OCI-LY1 (cell line): ENCODE results near the gene AKT3.

Experiments used
- H2AFZ ChIP-seq: fragments of 200-600 bp; sonication (generic), shearing (Covaris generic); 2 replicates; pipeline ENCODE4 v1.6.0; 2014; ENCODE audit warnings: antibody characterized with exemption, mild to moderate bottlenecking, low read length
- H3F3A ChIP-seq: fragments of 200-600 bp; sonication (generic), shearing (Covaris generic); 2 replicates; pipeline ENCODE4 v1.6.0; 2014; ENCODE audit warnings: mild to moderate bottlenecking, antibody characterized with exemption, low read length, moderate library complexity; ENCODE audit not compliant: insufficient read depth
- H3K27ac ChIP-seq: fragments of 200-600 bp; sonication (generic); 2 replicates; pipeline ENCODE4 v1.5.1; 2014; ENCODE audit warnings: low read length, mixed run types, mild to moderate bottlenecking, low read depth; ENCODE audit not compliant: poor library complexity, severe bottlenecking
- H3K27me3 ChIP-seq: fragments of 200-600 bp; sonication (generic); 2 replicates; pipeline ENCODE4 v1.6.0; 2014; ENCODE audit warnings: antibody characterized with exemption, mild to moderate bottlenecking, low read length, moderate library complexity; ENCODE audit not compliant: insufficient read depth
- H3K36me3 ChIP-seq: fragments of 200-600 bp; sonication (generic); 2 replicates; pipeline ENCODE4 v1.6.1; 2014; ENCODE audit warnings: mild to moderate bottlenecking, antibody characterized with exemption, low read length, moderate library complexity, mixed read lengths; ENCODE audit not compliant: insufficient read depth
- H3K4me1 ChIP-seq: fragments of 200-600 bp; sonication (generic); 2 replicates; pipeline ENCODE4 v1.5.1; 2014; ENCODE audit warnings: mild to moderate bottlenecking, low read length, moderate library complexity; ENCODE audit not compliant: insufficient read depth, severe bottlenecking
- H3K4me2 ChIP-seq: fragments of 200-600 bp; sonication (generic), shearing (Covaris generic); 2 replicates; pipeline ENCODE4 v1.6.1; 2014; ENCODE audit warnings: low read length
- H3K4me3 ChIP-seq: fragments of 200-600 bp; sonication (generic); 2 replicates; pipeline ENCODE4 v1.5.1; 2014; ENCODE audit warnings: low read length, low read depth, mild to moderate bottlenecking, mixed read lengths; ENCODE audit not compliant: poor library complexity, severe bottlenecking
- H3K79me2 ChIP-seq: fragments of 200-600 bp; shearing (Covaris generic); 2 replicates; pipeline ENCODE4 v1.6.1; 2016; ENCODE audit warnings: mixed run types, low read length, mixed read lengths; ENCODE audit not compliant: insufficient read depth
- H3K9ac ChIP-seq: fragments of 200-600 bp; sonication (generic), shearing (Covaris generic); 2 replicates; pipeline ENCODE4 v1.6.1; 2014; ENCODE audit warnings: mild to moderate bottlenecking, low read length, mixed read lengths
- H3K9me2 ChIP-seq: fragments of 200-600 bp; sonication (generic), shearing (Covaris generic); 2 replicates; pipeline ENCODE4 v1.6.1; 2014; ENCODE audit warnings: low read depth, mild to moderate bottlenecking, low read length, mixed read lengths
- H3K9me3 ChIP-seq: fragments of 200-600 bp; shearing (Covaris generic); 2 replicates; pipeline ENCODE4 v1.6.1; 2014; ENCODE audit warnings: low read length, mixed read lengths
- H4K20me1 ChIP-seq: fragments of 200-600 bp; sonication (generic), shearing (Covaris generic); 2 replicates; pipeline ENCODE4 v1.6.0; 2016; ENCODE audit warnings: mild to moderate bottlenecking, low read length; ENCODE audit not compliant: insufficient read depth
- CTCF ChIP-seq: fragments of 200-600 bp; sonication (generic), shearing (Covaris generic); IDR thresholded peaks from 2 replicates; pipeline ENCODE4 v1.5.1; 2017; ENCODE audit warnings: mild to moderate bottlenecking, antibody characterized with exemption, low read length, moderate library complexity, mixed read lengths
- EZH2 ChIP-seq: fragments of 200-600 bp; sonication (generic), shearing (Covaris generic); IDR thresholded peaks from 2 replicates; pipeline ENCODE4 v1.8.0; 2017; ENCODE audit warnings: borderline replicate concordance, mixed run types, mild to moderate bottlenecking, antibody characterized with exemption, low read length, moderate library complexity, mixed read lengths

Gene AKT3

GRCh38 chr1:243628476-243628907 lies 221.6 kb downstream of the AKT3 start:
- no peak overlapping the region for H3K4me2 ChIP-seq
- no peak overlapping the region for H3K9ac ChIP-seq
- no peaks in the 10 kb centered on the region for H3K9me2 ChIP-seq
- H3K36me3 ChIP-seq, result no peaks in the 10 kb centered on the region
- H3F3A ChIP-seq, result no peaks in the 10 kb centered on the region
- no peak overlapping the region for H2AFZ ChIP-seq
- H3K4me3 ChIP-seq, result no peak overlapping the region
- no peaks in the 10 kb centered on the region for H3K4me1 ChIP-seq
- TF ChIP-seq EZH2, result no peak
- TF ChIP-seq CTCF, result no peak
- no peaks in the 10 kb centered on the region for H4K20me1 ChIP-seq
- H3K79me2 ChIP-seq, result no peaks in the 10 kb centered on the region
- H3K9me3 ChIP-seq, result no peaks in the 10 kb centered on the region
- H3K27ac ChIP-seq, result no peak overlapping the region
- H3K27me3 ChIP-seq, result no peaks in the 10 kb centered on the region

DNA sequence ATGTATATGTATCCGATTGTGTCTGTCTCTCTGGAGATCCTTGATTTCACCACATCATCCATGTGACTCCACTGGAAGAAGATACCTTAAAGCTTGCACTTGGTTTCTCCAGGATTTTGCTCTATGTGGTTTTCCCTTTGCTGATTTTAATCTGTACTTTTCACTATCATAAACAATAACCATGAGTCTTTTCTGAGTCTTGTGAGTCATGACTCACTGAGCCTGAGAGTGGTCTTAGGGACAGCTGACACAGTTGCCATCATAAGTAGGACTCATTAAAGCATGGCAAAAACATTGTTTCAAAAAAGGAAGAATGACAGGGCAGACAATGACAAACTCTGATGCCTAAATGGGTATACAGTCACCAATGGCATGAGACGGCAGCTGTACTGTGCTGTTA lies 226.2 kb downstream of the AKT3 start:
- no peaks in the 10 kb centered on the region for H3K36me3 ChIP-seq

DNA sequence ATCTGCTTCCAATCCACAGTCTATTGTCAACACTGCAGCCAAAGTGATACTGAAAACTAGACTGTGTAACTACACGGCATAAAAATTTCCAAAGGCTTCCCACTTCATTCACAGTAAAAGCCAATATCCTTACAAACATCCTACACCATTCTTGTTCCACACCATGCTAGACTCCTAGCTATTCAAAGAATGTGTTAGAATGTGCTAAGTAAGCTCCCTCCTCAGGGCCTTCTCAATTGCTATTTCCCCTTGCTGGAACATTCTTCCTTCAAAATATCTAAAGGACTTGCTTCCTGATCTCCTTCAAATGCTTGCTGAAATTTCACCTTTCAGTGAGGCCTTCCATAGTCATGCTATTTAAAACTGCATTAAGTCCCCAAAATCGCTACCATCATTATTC lies 228.1 kb downstream of the AKT3 start:
- no peaks in the 10 kb centered on the region for H3K4me1 ChIP-seq
- H3F3A ChIP-seq, result no peaks in the 10 kb centered on the region
- TF ChIP-seq EZH2, result no peak
- no peak for TF ChIP-seq CTCF
- no peak overlapping the region for H3K27ac ChIP-seq
- no peak overlapping the region for H3K4me2 ChIP-seq
- no peak overlapping the region for H3K4me3 ChIP-seq
- H2AFZ ChIP-seq, result no peak overlapping the region
- no peaks in the 10 kb centered on the region for H3K27me3 ChIP-seq
- no peaks in the 10 kb centered on the region for H3K36me3 ChIP-seq
- H3K9me3 ChIP-seq, result no peaks in the 10 kb centered on the region
- no peak overlapping the region for H3K9ac ChIP-seq
- no peaks in the 10 kb centered on the region for H3K79me2 ChIP-seq
- H3K9me2 ChIP-seq, result no peaks in the 10 kb centered on the region
- no peaks in the 10 kb centered on the region for H4K20me1 ChIP-seq

More for the DNA sequence above, 226.2 kb downstream of the AKT3 start:
- H4K20me1 ChIP-seq, result no peaks in the 10 kb centered on the region
- H3K27me3 ChIP-seq, result no peaks in the 10 kb centered on the region
- no peak for TF ChIP-seq CTCF
- no peak for TF ChIP-seq EZH2
- H3F3A ChIP-seq, result no peaks in the 10 kb centered on the region
- H3K9ac ChIP-seq, result no peak overlapping the region
- H3K27ac ChIP-seq, result no peak overlapping the region
- H3K9me3 ChIP-seq, result no peaks in the 10 kb centered on the region
- H3K4me1 ChIP-seq, result no peaks in the 10 kb centered on the region
- no peak overlapping the region for H2AFZ ChIP-seq
- no peaks in the 10 kb centered on the region for H3K9me2 ChIP-seq
- no peak overlapping the region for H3K4me3 ChIP-seq
- no peaks in the 10 kb centered on the region for H3K79me2 ChIP-seq
- H3K4me2 ChIP-seq, result no peak overlapping the region
